IPS-15b (cell line): ENCODE data around the gene CNTN1.

Experiments used
- H3K27me3 ChIP-seq: one replicate; pipeline ENCODE4 v1.6.1; 2013; ENCODE audit warnings: low read length; ENCODE audit not compliant: control insufficient read depth, insufficient read depth
- H3K36me3 ChIP-seq: one replicate; pipeline ENCODE4 v1.6.1; 2013; ENCODE audit warnings: low read length; ENCODE audit not compliant: control insufficient read depth, insufficient read depth
- H3K4me1 ChIP-seq: one replicate; pipeline ENCODE4 v1.6.1; 2013; ENCODE audit warnings: mild to moderate bottlenecking, low read length; ENCODE audit not compliant: control insufficient read depth, insufficient read depth
- H3K4me3 ChIP-seq: one replicate; pipeline ENCODE4 v1.5.1; 2013; ENCODE audit warnings: low read depth, low read length
- H3K9ac ChIP-seq: one replicate; pipeline ENCODE4 v1.6.1; 2013; ENCODE audit warnings: low read depth, mild to moderate bottlenecking, low read length
- H3K9me3 ChIP-seq: one replicate; pipeline ENCODE4 v1.6.1; 2013; ENCODE audit warnings: mild to moderate bottlenecking, low read length; ENCODE audit not compliant: control insufficient read depth, insufficient read depth

The CNTN1 gene

DNA sequence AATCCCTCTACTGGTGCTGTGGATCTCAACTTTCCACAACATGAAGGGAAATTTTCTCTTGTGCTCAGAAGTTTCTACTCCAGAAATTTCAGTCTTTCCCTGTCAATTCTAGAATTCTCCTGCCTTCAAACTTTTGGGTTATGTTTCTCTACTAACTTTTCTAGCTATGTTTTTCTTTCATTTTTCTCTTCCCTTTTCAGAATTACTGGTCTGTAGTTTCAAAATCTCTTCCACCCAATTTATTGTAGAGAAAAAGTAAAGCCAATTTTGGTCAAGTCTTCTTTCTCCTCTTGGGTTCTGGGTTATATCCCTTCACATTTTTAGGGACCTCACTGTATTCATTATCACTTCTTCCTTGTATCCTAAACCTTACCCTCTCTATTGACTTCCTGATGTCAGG lies 18.9 kb downstream of the CNTN1 start:
- no peak overlapping the region for H3K9ac ChIP-seq
- no peaks in the 10 kb centered on the region for H3K36me3 ChIP-seq
- H3K4me1 ChIP-seq: no peaks in the 10 kb centered on the region
- H3K9me3 ChIP-seq: no peaks in the 10 kb centered on the region
- no peaks in the 10 kb centered on the region for H3K27me3 ChIP-seq
- no peak overlapping the region for H3K4me3 ChIP-seq

DNA sequence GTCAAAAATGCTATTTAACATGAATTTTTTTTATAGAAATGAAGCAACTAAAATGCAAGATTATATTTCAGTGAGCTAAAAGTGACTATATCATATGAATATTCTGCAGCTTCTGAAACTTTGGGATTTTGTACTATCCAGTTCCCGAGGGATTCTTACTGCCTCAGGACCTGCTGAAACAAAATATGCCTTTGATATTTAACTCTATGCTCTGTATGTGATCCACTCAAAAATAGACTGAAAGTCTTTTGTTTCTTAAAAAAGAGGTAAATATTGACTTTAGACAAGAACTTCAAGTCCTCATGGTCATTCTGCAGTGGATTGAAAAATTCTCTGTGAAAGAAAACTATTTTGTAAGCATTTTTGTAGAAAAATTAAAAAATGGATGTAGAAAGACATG lies 22.4 kb downstream of the CNTN1 start:
- H3K4me1 ChIP-seq: no peaks in the 10 kb centered on the region
- H3K9me3 ChIP-seq: no peaks in the 10 kb centered on the region

DNA sequence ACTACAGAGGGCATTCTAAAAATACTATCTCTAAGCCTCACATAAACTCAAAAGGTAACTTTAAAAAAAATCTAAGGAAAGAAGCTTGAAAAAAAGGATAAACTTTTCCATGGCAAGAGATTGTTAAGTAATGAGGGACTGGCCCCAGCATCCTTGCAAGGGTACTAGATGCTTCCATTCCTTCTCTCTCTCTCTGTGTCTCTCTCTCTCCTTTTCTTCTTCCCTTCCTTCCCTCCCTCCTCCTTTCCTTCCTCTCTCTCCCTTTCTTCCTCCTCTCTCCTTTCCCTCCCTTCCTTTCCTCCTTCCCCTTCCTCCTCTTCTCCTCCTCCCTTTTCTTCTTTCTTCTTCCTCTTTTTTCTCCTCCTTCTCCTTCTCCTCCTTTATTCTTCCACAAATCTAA lies 23.8 kb downstream of the CNTN1 start:
- Histone ChIP-seq H3K9ac (no peak overlapping the region), H3K27me3 (no peaks in the 10 kb centered on the region), H3K4me3 (no peak overlapping the region), H3K9me3 (no peaks in the 10 kb centered on the region), H3K36me3 (no peaks in the 10 kb centered on the region), H3K4me1 (no peaks in the 10 kb centered on the region)

More for the DNA sequence above, 22.4 kb downstream of the CNTN1 start:
- H3K27me3 ChIP-seq: no peaks in the 10 kb centered on the region
- H3K36me3 ChIP-seq: no peaks in the 10 kb centered on the region
- no peak overlapping the region for H3K4me3 ChIP-seq
- H3K9ac ChIP-seq: no peak overlapping the region

DNA sequence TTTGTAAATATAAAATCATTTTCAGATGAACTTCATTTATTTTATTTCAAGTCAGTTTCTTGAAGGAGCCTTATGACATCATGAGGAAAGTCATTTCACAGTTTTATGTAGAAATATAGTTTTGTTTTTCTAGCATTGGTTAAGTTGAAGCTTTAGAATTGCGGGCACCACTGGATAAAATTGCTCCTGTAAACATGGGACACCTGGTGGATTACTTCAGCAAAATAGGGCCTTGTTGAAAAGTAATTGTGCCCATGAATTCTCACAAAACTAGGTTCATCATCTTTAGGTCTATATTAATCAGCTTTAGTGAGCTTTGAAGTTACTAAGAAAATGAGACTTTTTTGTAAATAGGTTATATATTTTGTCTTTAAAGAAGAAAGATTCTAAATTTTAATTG lies 25.3 kb downstream of the CNTN1 start:
- Histone ChIP-seq H3K36me3 (no peaks in the 10 kb centered on the region), H3K27me3 (no peaks in the 10 kb centered on the region), H3K4me1 (no peaks in the 10 kb centered on the region), H3K4me3 (no peak overlapping the region), H3K9me3 (no peaks in the 10 kb centered on the region), H3K9ac (no peak overlapping the region)

DNA sequence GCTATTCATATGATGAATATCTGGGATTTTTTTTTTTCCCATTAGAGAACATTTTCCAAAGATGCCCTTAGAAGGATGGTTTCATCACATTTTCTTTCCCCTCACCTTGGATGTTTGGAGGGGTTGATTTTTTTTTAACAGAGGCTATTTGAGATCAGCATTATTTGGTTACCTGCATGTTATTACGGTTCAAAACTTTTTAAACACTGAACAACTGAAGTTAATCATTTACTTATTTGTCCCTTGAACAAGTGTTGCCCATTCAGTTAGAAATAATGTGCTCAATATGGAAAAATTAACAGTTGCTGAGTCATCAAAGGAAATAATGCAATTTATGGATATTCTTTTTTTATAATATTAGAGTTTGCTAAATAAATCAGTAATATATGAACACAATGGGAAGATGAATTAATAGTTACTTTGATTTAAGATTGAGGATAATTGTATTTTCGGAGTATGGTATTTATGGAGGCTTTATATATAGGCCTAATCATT lies 26.7 kb downstream of the CNTN1 start:
- Histone ChIP-seq H3K36me3 (no peaks in the 10 kb centered on the region), H3K4me1 (no peaks in the 10 kb centered on the region), H3K27me3 (no peaks in the 10 kb centered on the region), H3K9me3 (no peaks in the 10 kb centered on the region), H3K4me3 (no peak overlapping the region), H3K9ac (no peak overlapping the region)

DNA sequence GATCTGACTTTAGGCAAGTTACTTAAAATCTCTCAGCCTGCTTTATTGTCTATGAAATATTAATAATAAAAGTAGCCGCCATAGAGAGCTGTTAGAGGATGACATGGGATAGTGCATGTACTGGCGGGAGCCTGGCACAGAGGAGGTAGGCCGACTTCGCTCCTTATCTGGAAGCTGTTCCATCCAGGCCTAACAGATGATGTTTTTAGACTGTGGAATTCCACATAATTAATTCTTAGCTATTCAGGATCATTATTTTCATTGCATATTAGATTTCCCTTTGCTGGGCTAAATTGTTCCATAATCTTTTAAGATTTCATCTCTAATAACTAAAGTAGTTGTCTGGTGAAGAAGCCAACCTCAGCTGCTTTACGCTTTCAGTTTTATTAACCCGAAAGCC lies 30.8 kb downstream of the CNTN1 start:
- no peak overlapping the region for H3K9ac ChIP-seq
- no peaks in the 10 kb centered on the region for H3K9me3 ChIP-seq
- H3K36me3 ChIP-seq: no peaks in the 10 kb centered on the region
- no peaks in the 10 kb centered on the region for H3K27me3 ChIP-seq
- H3K4me3 ChIP-seq: no peak overlapping the region
- no peaks in the 10 kb centered on the region for H3K4me1 ChIP-seq

DNA sequence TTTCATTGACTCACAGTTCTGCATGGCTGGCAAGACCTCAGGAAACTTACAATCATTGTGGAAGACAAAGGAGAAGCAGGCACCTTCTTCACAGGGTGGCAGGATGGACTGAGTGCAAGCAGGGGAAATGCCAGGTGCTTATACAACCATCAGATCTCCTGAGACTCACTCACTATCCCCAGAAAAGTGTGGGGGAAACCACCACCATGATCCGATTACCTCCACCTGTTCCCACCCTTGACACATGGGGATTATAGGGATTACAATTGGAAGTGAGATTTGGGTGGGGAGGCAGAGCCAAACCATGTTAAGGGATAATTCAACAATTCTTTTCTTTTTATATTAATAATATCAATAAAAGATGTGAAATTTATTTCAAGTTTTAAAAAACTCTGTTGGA lies 34.1 kb downstream of the CNTN1 start:
- Histone ChIP-seq H3K4me1 (no peaks in the 10 kb centered on the region), H3K4me3 (no peak overlapping the region), H3K27me3 (no peaks in the 10 kb centered on the region), H3K9ac (no peak overlapping the region), H3K36me3 (no peaks in the 10 kb centered on the region), H3K9me3 (no peaks in the 10 kb centered on the region)

DNA sequence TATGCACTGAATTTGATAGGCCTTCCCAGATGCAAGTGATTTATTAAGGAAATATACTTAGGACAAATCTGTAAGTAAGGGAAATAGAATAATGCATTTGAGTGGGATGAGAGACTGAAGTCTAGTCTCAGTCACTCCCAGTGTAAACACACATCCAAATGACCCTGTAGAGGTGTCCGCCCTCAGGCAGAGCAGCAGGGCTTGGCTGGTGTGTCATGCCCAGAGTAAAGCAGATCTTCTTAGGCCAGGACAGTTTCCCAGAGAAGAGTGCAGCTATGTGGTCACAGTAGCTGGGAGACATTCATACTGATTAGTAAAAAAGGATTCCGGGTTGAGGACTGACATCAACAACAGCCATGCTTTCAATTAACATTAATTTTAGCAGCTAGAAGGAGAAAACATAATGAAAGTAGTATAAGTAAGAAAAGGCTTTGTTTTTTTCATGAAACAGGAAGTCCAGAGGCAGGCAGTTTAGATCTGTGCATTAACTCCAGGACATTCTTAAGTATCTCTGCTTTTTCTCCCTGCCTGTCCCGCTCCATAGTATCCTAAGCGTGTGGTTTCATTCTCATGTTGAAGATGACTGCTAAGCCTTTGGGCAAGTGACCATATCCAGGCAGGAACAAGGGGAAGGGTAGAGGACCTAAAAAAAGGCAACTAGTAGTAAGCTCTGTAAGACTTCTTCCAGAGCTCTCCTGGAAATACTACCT lies 35.7 kb downstream of the CNTN1 start:
- no peak overlapping the region for H3K4me3 ChIP-seq
- no peaks in the 10 kb centered on the region for H3K36me3 ChIP-seq
- H3K9ac ChIP-seq: no peak overlapping the region
- H3K27me3 ChIP-seq: no peaks in the 10 kb centered on the region
- H3K9me3 ChIP-seq: no peaks in the 10 kb centered on the region
- H3K4me1 ChIP-seq: peaks cover 7% of the 10 kb centered on the region

DNA sequence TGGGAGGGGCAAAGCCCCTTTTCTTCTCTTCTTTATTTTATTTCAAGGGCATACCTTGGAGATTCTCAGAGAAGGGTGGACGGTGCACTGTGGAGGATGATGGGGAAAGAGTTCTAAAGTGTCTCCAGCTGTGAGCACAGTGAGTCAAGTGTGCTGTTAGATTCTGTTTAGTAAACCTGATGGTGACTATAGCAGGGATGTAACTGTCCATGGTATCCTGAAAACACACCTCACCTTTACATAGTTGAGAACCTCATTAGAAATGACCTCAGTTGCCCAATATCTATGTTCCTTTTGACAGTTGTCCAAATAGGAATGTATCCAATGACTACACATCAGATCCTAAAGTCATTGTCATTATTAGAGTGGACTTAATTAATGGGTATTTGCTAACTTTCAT lies 38.0 kb downstream of the CNTN1 start:
- Histone ChIP-seq H3K27me3 (no peaks in the 10 kb centered on the region), H3K4me1 (peaks cover 24% of the 10 kb centered on the region)

DNA sequence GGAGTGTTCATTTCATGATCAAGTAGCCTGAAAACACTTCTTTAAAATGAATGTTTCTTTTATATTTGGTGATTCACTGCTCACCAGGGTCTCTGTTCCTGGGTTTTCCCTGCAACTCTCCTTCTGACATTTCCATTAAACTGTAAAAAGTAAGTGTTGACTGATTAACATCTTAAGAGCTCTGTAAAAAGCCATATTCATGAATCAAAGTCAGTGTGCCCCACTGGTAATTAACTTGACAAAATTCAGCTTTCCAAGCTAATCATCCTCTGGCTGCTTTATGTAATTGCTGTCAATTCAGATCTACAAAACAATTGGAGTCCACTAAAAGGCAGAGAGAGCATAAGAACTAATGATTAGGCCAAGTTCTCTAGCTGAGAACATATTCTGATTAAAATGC lies 41.6 kb downstream of the CNTN1 start:
- Histone ChIP-seq H3K36me3 (no peaks in the 10 kb centered on the region), H3K4me1 (peaks cover 31% of the 10 kb centered on the region), H3K27me3 (no peaks in the 10 kb centered on the region), H3K9me3 (no peaks in the 10 kb centered on the region), H3K9ac (no peak overlapping the region), H3K4me3 (no peak overlapping the region)

More for the DNA sequence above, 38.0 kb downstream of the CNTN1 start:
- Histone ChIP-seq H3K9me3 (no peaks in the 10 kb centered on the region), H3K36me3 (no peaks in the 10 kb centered on the region), H3K9ac (no peak overlapping the region), H3K4me3 (no peak overlapping the region)

DNA sequence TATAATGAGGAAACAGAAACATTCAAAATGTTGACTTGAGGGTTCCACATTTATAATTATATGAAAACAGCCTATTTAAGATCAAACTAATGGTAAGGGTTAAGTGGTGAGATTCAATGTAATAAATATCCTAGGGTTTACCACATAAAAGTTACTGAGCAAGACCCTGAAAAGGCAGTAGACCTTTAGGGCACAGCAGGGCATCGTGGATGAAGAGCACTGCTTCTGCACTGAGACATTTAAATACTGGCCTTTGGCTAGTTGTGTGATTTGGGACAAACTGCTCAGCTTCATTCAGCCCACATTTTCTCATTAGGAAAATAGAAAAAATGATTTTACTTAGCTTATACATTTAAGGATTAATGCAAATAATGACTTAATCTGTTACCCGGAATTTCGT lies 42.0 kb downstream of the CNTN1 start:
- Histone ChIP-seq H3K9me3 (no peaks in the 10 kb centered on the region), H3K9ac (no peak overlapping the region), H3K4me3 (no peak overlapping the region), H3K4me1 (peaks cover 31% of the 10 kb centered on the region), H3K36me3 (no peaks in the 10 kb centered on the region), H3K27me3 (no peaks in the 10 kb centered on the region)

DNA sequence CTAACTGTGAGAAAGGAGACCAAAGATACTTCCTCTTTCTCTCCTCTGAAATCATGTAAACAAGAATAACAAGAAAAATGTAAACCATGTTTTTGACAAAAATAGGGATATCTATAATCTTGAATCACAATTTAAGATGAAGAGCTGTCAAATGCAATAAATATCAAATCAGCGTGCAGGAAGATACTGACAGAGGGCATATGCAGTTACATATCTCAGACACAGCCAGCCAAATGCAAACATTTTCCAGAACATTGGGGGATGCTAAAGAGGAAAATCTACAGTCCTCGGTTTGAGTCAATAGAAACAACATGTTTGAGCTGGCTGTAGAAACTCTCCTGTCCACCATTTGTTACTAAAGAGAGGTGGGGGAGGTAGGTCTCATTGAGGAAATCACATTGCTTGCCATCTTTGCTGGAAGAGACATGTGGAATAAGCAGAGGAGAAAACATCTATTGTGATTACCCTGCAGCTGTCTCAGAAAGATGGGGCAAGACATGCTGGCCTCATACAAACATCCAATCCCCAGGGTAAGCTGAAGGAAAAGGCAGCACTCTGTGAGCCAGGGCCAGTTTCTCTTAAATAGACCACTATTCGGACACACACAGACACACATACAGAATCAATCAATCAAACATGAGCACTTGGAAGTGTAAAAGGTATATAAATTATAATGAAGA lies 43.5 kb downstream of the CNTN1 start:
- no peaks in the 10 kb centered on the region for H3K36me3 ChIP-seq
- H3K9me3 ChIP-seq: no peaks in the 10 kb centered on the region
- no peak overlapping the region for H3K4me3 ChIP-seq
- peaks cover 31% of the 10 kb centered on the region for H3K4me1 ChIP-seq
- H3K9ac ChIP-seq: no peak overlapping the region
- no peaks in the 10 kb centered on the region for H3K27me3 ChIP-seq
